NT2/D1 (cell line): ENCODE results near the gene TNFSF11.

ENCODE experiments used
- DNase-seq: peaks from one replicate; pipeline ENCODE4 v3.0.0-alpha.2; 2011; ENCODE audit warnings: low read depth, low spot score
- H3K27me3 ChIP-seq: 2 replicates; pipeline ENCODE4 v1.6.0; 2011; ENCODE audit warnings: mild to moderate bottlenecking; ENCODE audit not compliant: insufficient read length, insufficient read depth
- H3K36me3 ChIP-seq: 2 replicates; pipeline ENCODE4 v1.6.1; 2011; ENCODE audit warnings: mild to moderate bottlenecking, low read length, mixed read lengths; ENCODE audit not compliant: insufficient read depth, insufficient read length
- H3K4me1 ChIP-seq: 2 replicates; pipeline ENCODE4 v1.5.1; 2011; ENCODE audit not compliant: insufficient read depth, insufficient read length
- H3K4me3 ChIP-seq: 2 replicates; pipeline ENCODE4 v1.5.1; 2011; ENCODE audit warnings: low read depth; ENCODE audit not compliant: insufficient read length
- H3K9ac ChIP-seq: 2 replicates; pipeline ENCODE4 v1.6.0; 2011; ENCODE audit warnings: low read depth; ENCODE audit not compliant: insufficient read length
- H3K9me3 ChIP-seq: 2 replicates; pipeline ENCODE4 v1.5.1; 2011; ENCODE audit warnings: mild to moderate bottlenecking, low read length; ENCODE audit not compliant: insufficient read depth
- SUZ12 ChIP-seq: IDR thresholded peaks from 2 replicates; pipeline ENCODE4 v1.6.1; 2011; ENCODE audit not compliant: insufficient read length, insufficient read depth; ENCODE audit errors: extremely low read depth
- YY1 ChIP-seq: IDR thresholded peaks from 2 replicates; pipeline ENCODE4 v1.6.1; 2011; ENCODE audit not compliant: insufficient read length, insufficient read depth
- ZNF274 ChIP-seq: IDR thresholded peaks from 2 replicates; pipeline ENCODE4 v1.6.1; 2011; ENCODE audit warnings: mild to moderate bottlenecking, low read depth, low read length

TNFSF11 gene

DNA sequence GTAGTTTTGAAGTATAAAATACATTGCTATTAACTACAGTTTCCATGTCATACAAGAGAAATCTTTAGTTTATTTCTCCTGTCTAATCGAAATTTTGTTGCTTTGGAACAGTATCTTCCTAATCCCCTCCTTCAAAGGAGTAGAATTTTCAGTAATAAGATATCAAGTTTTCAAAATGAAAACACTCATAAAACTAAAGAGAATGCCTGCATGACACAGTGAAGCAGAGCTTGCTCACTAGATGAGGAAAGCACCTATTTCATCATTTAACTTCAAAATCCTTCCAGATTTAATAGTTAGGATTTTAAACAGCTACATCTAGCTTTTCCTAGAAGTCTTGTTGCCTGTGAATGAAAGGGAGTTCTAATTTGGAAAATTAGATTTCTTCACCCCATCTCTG is 80.8 kb downstream of the TNFSF11 start:
- Histone ChIP-seq H3K36me3 (no peaks in the 10 kb centered on the region), H3K4me3 (no peak overlapping the region), H3K4me1 (no peaks in the 10 kb centered on the region), H3K9me3 (no peaks in the 10 kb centered on the region), H3K27me3 (no peaks in the 10 kb centered on the region), H3K9ac (no peak overlapping the region)
- TF ChIP-seq SUZ12 (no peak), ZNF274 (no peak), YY1 (no peak)
- no peak for DNase-seq

DNA sequence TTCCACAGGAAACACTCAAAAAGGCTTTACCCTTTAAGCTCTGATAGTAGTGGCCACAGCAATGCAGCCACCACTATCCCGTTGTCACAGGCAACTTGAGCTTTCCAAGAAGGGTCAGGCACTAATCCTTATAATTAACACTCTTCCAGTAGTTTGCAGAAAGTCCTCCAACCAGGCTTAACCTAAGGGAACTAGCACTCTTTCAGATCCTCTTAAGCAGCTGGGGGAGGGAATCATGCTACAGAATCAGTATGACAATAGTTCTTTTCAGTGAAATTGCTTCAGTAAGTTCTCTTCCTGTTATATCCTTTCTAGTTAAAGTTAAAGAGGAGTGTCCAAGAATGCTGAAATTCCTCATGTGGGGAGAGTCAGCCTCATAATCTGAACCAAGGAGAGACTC is 82.2 kb downstream of the TNFSF11 start:
- peak; percentile 18 for DNase-seq
- Histone ChIP-seq H3K36me3 (no peaks in the 10 kb centered on the region), H3K9me3 (no peaks in the 10 kb centered on the region), H3K4me1 (no peaks in the 10 kb centered on the region), H3K27me3 (no peaks in the 10 kb centered on the region), H3K4me3 (no peak overlapping the region), H3K9ac (no peak overlapping the region)
- no peak for TF ChIP-seq ZNF274
- no peak for TF ChIP-seq YY1
- TF ChIP-seq SUZ12 = no peak

DNA sequence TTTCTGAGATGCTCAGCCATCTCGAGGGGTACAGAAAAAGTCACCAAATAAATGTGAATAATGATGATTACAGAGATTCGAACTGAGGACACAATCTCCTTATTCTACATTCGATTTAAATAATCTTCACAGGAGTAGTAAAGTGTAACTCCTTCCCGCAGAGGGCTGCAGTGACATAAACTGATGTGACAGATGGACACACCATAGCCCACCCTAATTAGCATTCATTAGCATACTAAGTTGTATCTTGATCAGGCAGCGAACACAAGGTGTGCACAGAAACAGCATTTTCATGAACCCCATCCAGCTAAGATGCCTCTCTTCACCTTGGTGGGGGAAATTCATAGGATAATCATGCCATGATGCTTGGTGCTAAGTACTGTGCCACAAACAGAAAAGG is 83.0 kb downstream of the TNFSF11 start:
- TF ChIP-seq SUZ12 (no peak), ZNF274 (no peak), YY1 (no peak)
- no peaks in the 10 kb centered on the region for H3K27me3 ChIP-seq
- no peak for DNase-seq

More for the DNA sequence above, 83.0 kb downstream of the TNFSF11 start:
- no peaks in the 10 kb centered on the region for H3K9me3 ChIP-seq
- no peaks in the 10 kb centered on the region for H3K36me3 ChIP-seq
- H3K4me3 ChIP-seq = no peak overlapping the region
- no peaks in the 10 kb centered on the region for H3K4me1 ChIP-seq
- no peak overlapping the region for H3K9ac ChIP-seq
